ENCODE measurements around the gene SPRY1.

The SPRY1 gene

GRCh38 chr4:123412091-123412505 lies 15.5 kb downstream of the SPRY1 start:
- DNase-seq: no peak

GRCh38 chr4:123412700-123413512 lies 16.3 kb downstream of the SPRY1 start:
- DNase-seq: peak; percentile 52

GRCh38 chr4:123415576-123415975 lies 19.0 kb downstream of the SPRY1 start:
- DNase-seq: no peak

GRCh38 chr4:123415977-123416376 lies 19.4 kb downstream of the SPRY1 start:
- no peak for DNase-seq

GRCh38 chr4:123417813-123418212 lies 21.2 kb downstream of the SPRY1 start:
- no peak for DNase-seq

- DNase-seq: peak; percentile 62
Measured at GRCh38 chr4:123418351-123418931, 21.8 kb downstream of the SPRY1 start.

GRCh38 chr4:123419885-123420755 lies 23.5 kb downstream of the SPRY1 start:
- DNase-seq: no peak

GRCh38 chr4:123421227-123421936 lies 24.8 kb downstream of the SPRY1 start:
- no peak for DNase-seq

- DNase-seq: no peak
Measured at GRCh38 chr4:123421937-123422781, 25.6 kb downstream of the SPRY1 start.

GRCh38 chr4:123423819-123424218 lies 27.2 kb downstream of the SPRY1 start:
- no peak for DNase-seq

GRCh38 chr4:123427951-123428350 lies 31.4 kb downstream of the SPRY1 start:
- DNase-seq: no peak

- DNase-seq: no peak
Measured at GRCh38 chr4:123430031-123430430, 33.4 kb downstream of the SPRY1 start.

GRCh38 chr4:123430501-123430900 lies 33.9 kb downstream of the SPRY1 start:
- DNase-seq: no peak

- DNase-seq: no peak
Measured at GRCh38 chr4:123433573-123433972, 37.0 kb downstream of the SPRY1 start.

GRCh38 chr4:123433976-123434375 lies 37.4 kb downstream of the SPRY1 start:
- no peak for DNase-seq

GRCh38 chr4:123435246-123436113 lies 38.9 kb downstream of the SPRY1 start:
- DNase-seq: no peak

- DNase-seq: no peak
Measured at GRCh38 chr4:123438031-123438430, 41.4 kb downstream of the SPRY1 start.

GRCh38 chr4:123443401-123444289 lies 47.0 kb downstream of the SPRY1 start:
- peak; percentile 34 for DNase-seq

GRCh38 chr4:123444290-123444731 lies 47.7 kb downstream of the SPRY1 start:
- DNase-seq: peak; percentile 59

Data from femur (tissue), 1 donor.